ENCODE results near the gene PDE7B.

DNA sequence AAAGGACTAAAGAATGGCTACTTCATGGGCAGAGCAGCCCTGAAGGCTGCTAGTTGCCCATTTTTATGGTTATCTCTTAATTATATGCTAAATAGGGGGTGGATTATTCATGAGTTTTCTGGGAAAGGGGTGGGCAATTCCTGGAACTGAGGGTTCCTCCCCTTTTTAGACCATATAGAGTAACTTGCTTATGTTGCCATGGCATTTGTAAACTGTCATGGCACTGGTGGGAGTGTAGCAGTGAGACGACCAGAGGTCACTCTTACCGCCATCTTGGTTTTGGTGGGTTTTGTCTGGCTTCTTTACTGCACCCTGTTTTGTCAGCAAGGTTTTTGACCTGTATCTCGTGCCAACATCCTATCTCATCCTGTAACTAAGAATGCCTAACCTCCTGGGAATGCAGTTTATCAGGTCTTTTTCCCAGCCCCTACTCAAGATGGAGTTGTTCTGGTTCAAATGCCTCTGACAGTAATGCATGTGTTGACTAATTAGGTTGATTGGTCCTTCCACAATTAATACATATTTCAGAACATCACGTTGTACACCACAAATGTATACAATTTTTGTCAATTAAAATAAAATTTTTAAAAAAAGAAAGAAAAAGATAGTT is 139.5 kb downstream of the PDE7B start:
- TF ChIP-seq POLR2AphosphoS5 (IDR thresholded peaks at IDR 0.05; ENCODE audit: low read depth, low read length) (no peak), POLR2A (IDR thresholded peaks at IDR 0.05; ENCODE audit: low read depth, low read length) (no peak), TAF1 (IDR thresholded peaks at IDR 0.05; ENCODE audit: low read depth, low read length) (no peak), SPI1 (IDR thresholded peaks at IDR 0.05; ENCODE audit: low read depth, low read length) (no peak)
